Measurements from ENCODE around the gene IQCN. TPM values are rescaled to one million over a fixed set of nuclear protein-coding genes. Genes with fewer than 3 reads are reported as not detected.

The IQCN gene
- total and polyA plus RNA-seq, 2 donors (not counting 1 experiment from before 2014, with no cell fraction given): 0.79 to 0.83 TPM

DNA sequence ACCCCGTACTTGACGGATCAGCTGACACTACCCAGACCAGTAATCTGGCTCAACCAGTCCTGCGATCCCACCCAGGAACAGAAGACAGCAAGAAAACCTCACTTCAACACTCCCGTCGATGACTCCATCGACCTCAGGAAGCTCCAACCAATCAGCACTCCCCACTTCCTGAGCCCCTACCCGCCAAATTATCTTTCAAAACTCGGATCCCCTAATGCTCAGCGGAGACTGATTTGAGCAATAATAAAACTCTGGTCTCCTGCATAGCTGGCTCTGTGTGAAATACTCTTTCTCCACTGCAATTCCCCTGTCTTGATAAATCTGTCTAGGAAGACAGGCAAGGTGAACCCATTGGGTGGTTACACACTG lies 47.5 kb upstream of the IQCN start:
- Histone ChIP-seq H4K20me1 (ENCODE audit: control insufficient read depth, extremely low read depth, insufficient read depth, low read length) (no peaks in the 10 kb centered on the region), H3K27ac (ENCODE audit: insufficient read depth, low read length) (peak overlapping the region; percentile 82), H3K4me1 (ENCODE audit: control insufficient read depth, extremely low read depth, insufficient read depth, low read length) (peaks cover 16% of the 10 kb centered on the region), H3K4me2 (ENCODE audit: extremely low read depth, insufficient read depth, low read length) (peak overlapping the region; percentile 90), H3K4me3 (replicated peaks in 1 of 4; ENCODE audit: control extremely low read depth in 1 of 4, insufficient read depth in 1 of 4, low read depth in 3 of 4, low read length in 4 of 4) (peak overlapping the region; percentile 64 to 80 (median 74)), H3K36me3 (ENCODE audit: control insufficient read depth, insufficient read depth, low read length) (peaks cover 4% of the 10 kb centered on the region), H3K9ac (ENCODE audit: insufficient read depth, low read length) (no peak overlapping the region), H2AFZ (ENCODE audit: low read length) (no peak overlapping the region), H3K27me3 (ENCODE audit: control insufficient read depth, insufficient read depth, low read length) (no peaks in the 10 kb centered on the region), H3K9me3 (ENCODE audit: control insufficient read depth, insufficient read depth, low read depth, low read length) (no peaks in the 10 kb centered on the region), H3K79me2 (ENCODE audit: control insufficient read depth, insufficient read depth, low read length) (peaks cover 39% of the 10 kb centered on the region)
- peak in 1 of 2 donors; percentile 36 for DNase-seq (ENCODE audit: low read depth in 2 of 2)
- TF ChIP-seq EZH2 (IDR thresholded peaks at IDR 0.05; ENCODE audit: low read length, missing control alignments): no peak
- TF ChIP-seq, protein P1, sequence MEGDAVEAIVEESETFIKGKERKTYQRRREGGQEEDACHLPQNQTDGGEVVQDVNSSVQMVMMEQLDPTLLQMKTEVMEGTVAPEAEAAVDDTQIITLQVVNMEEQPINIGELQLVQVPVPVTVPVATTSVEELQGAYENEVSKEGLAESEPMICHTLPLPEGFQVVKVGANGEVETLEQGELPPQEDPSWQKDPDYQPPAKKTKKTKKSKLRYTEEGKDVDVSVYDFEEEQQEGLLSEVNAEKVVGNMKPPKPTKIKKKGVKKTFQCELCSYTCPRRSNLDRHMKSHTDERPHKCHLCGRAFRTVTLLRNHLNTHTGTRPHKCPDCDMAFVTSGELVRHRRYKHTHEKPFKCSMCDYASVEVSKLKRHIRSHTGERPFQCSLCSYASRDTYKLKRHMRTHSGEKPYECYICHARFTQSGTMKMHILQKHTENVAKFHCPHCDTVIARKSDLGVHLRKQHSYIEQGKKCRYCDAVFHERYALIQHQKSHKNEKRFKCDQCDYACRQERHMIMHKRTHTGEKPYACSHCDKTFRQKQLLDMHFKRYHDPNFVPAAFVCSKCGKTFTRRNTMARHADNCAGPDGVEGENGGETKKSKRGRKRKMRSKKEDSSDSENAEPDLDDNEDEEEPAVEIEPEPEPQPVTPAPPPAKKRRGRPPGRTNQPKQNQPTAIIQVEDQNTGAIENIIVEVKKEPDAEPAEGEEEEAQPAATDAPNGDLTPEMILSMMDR (conservative IDR thresholded peaks at IDR 0.05 in 1 of 2, IDR thresholded peaks at IDR 0.05 in 1 of 2; ENCODE audit: low read depth in 1 of 2, low read length in 2 of 2): no peak

DNA sequence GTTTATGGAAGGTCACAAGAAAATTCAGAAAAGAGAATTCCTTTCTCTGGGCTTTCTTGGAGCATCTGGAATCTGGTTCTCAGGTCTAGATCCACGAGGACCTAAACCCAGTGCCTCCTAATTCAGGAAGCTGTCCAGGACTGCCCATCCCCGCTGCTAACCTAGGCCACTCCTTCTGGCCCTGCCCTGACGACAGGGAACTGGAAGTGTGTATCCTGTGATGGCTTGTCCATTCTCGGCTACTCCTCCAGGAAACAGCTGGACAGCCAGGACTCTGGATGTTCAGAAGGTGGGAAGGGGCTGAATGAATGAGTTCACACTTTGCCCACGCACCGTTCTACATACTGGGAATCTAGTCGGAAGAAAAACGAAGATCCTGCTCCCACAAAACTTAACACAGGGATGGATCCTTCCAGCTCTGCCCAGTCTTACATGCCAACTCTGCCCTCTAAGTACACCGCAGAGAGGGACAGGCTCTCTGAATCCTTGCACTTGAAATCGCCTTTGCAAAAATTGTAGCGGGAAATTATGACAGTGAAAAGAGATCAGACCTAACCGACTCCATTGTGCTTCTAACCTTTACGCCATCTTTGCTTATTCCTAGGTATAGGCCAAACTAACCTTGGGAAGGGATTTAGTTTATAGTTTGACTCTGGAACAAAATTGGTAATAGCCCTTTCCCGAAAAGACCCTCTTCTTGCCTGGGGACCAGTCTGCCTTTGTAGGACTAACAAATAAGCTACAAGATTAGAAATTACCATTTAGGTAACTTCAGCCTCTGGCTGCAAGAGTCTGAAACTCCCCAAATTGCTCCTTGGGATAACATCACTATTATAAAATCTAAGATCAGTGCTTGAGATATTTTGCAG lies 46.8 kb upstream of the IQCN start:
- no peaks in the 10 kb centered on the region for H3K27me3 ChIP-seq (ENCODE audit: control insufficient read depth, insufficient read depth, low read length)
- H3K9me3 ChIP-seq (ENCODE audit: control insufficient read depth, insufficient read depth, low read depth, low read length): no peaks in the 10 kb centered on the region
- TF ChIP-seq EZH2 (IDR thresholded peaks at IDR 0.05; ENCODE audit: low read length, missing control alignments): no peak
- TF ChIP-seq, protein P1 (conservative IDR thresholded peaks at IDR 0.05 in 1 of 2, IDR thresholded peaks at IDR 0.05 in 1 of 2; ENCODE audit: low read depth in 1 of 2, low read length in 2 of 2): no peak
- peaks cover 41% of the 10 kb centered on the region for H3K79me2 ChIP-seq (ENCODE audit: control insufficient read depth, insufficient read depth, low read length)
- H2AFZ ChIP-seq (ENCODE audit: low read length): no peak overlapping the region
- H4K20me1 ChIP-seq (ENCODE audit: control insufficient read depth, extremely low read depth, insufficient read depth, low read length): no peaks in the 10 kb centered on the region
- no peak for DNase-seq (ENCODE audit: low read depth in 2 of 2)
- H3K4me3 ChIP-seq (replicated peaks in 1 of 4; ENCODE audit: control extremely low read depth in 1 of 4, insufficient read depth in 1 of 4, low read depth in 3 of 4, low read length in 4 of 4): peak overlapping the region in 2 of 4 experiments; percentile 9 to 75
- H3K9ac ChIP-seq (ENCODE audit: insufficient read depth, low read length): peak overlapping the region; percentile 4
- peak overlapping the region; percentile 82 for H3K27ac ChIP-seq (ENCODE audit: insufficient read depth, low read length)
- H3K4me1 ChIP-seq (ENCODE audit: control insufficient read depth, extremely low read depth, insufficient read depth, low read length): peaks cover 16% of the 10 kb centered on the region
- peak overlapping the region; percentile 90 for H3K4me2 ChIP-seq (ENCODE audit: extremely low read depth, insufficient read depth, low read length)
- peaks cover 4% of the 10 kb centered on the region for H3K36me3 ChIP-seq (ENCODE audit: control insufficient read depth, insufficient read depth, low read length)

DNA sequence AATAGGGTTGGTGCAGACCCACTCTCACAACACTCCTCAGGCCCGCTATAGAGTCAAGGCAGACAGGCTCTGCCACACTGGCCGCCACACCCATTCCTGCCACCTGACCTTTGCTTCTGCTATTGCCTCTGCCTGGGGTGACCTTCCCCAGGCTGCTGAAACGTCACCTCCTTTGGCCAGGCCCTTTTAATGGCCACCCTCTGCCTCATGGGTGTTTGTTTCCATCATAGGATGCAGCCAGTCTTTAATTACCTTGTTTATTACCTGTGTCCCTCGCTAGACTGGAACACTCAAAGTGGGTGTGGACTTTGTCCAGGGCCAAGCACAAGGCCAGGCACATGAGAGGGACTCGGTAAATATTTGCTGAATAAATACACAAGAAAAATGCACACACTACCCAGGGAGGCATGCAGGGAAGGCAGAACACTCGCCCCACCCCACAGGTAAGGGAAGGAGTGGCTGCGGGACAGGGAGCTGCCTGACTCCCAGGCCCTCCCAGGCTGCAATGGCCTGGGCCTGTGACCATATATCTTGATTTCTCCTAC lies 45.4 kb upstream of the IQCN start:
- Histone ChIP-seq H4K20me1 (ENCODE audit: control insufficient read depth, extremely low read depth, insufficient read depth, low read length) (no peaks in the 10 kb centered on the region), H3K9ac (ENCODE audit: insufficient read depth, low read length) (no peak overlapping the region), H3K27ac (ENCODE audit: insufficient read depth, low read length) (no peak overlapping the region), H3K79me2 (ENCODE audit: control insufficient read depth, insufficient read depth, low read length) (peaks cover 41% of the 10 kb centered on the region), H3K4me3 (replicated peaks in 1 of 4; ENCODE audit: control extremely low read depth in 1 of 4, insufficient read depth in 1 of 4, low read depth in 3 of 4, low read length in 4 of 4) (no peak overlapping the region), H3K9me3 (ENCODE audit: control insufficient read depth, insufficient read depth, low read depth, low read length) (no peaks in the 10 kb centered on the region), H3K4me1 (ENCODE audit: control insufficient read depth, extremely low read depth, insufficient read depth, low read length) (peaks cover 16% of the 10 kb centered on the region), H3K36me3 (ENCODE audit: control insufficient read depth, insufficient read depth, low read length) (peaks cover 4% of the 10 kb centered on the region), H3K4me2 (ENCODE audit: extremely low read depth, insufficient read depth, low read length) (no peak overlapping the region), H2AFZ (ENCODE audit: low read length) (no peak overlapping the region), H3K27me3 (ENCODE audit: control insufficient read depth, insufficient read depth, low read length) (no peaks in the 10 kb centered on the region)
- no peak for DNase-seq (ENCODE audit: low read depth in 2 of 2)
- TF ChIP-seq, protein P1 (conservative IDR thresholded peaks at IDR 0.05 in 1 of 2, IDR thresholded peaks at IDR 0.05 in 1 of 2; ENCODE audit: low read depth in 1 of 2, low read length in 2 of 2): no peak
- TF ChIP-seq EZH2 (IDR thresholded peaks at IDR 0.05; ENCODE audit: low read length, missing control alignments): no peak
